MCF 10A (cell line): ENCODE data around the gene BCAM. TPM values are rescaled to one million over a fixed set of nuclear protein-coding genes. Genes with fewer than 3 reads are reported as not detected.

ENCODE experiments used
- BruUV-seq: library from RNA; stranded (reverse); fragments of 400-500 nt; replicated peaks from 2 replicates; lab custom pipeline; 2021; lab: Mats Ljungman, UMichigan
- CTCF ChIA-PET: fragments of 300-600 bp; sonication (Branson Sonifier 250); formaldehyde crosslinking; extraction: SDS; loops from one replicate; lab custom pipeline; 2021; ENCODE audit warnings: antibody characterized with exemption, inconsistent platforms; lab: Yijun Ruan, JAX
- POLR2A ChIA-PET: fragments of 300-600, 350-650 bp; sonication (Branson Sonifier 250); formaldehyde crosslinking; extraction: SDS; loops from one replicate; lab custom pipeline; 2020; ENCODE audit warnings: antibody characterized with exemption, inconsistent platforms; lab: Yijun Ruan, JAX
- DNase-seq: peaks from one replicate; pipeline ENCODE4 v3.0.0-alpha.2; 2018; ENCODE audit not compliant: unreplicated experiment
- H3K27ac Mint-ChIP-seq: one replicate; pipeline ENCODE4 v1.8.0; 2022; ENCODE audit warnings: mild to moderate bottlenecking, low read depth, mixed read lengths; ENCODE audit not compliant: unreplicated experiment
- H3K27me3 Mint-ChIP-seq: one replicate; pipeline ENCODE4 v1.8.0; 2022; ENCODE audit warnings: mixed read lengths; ENCODE audit not compliant: insufficient read depth, unreplicated experiment
- H3K36me3 Mint-ChIP-seq: one replicate; pipeline ENCODE4 v1.8.0; 2022; ENCODE audit warnings: mild to moderate bottlenecking, moderate library complexity, mixed read lengths; ENCODE audit not compliant: insufficient read depth, unreplicated experiment
- H3K4me1 Mint-ChIP-seq: one replicate; pipeline ENCODE4 v1.8.0; 2022; ENCODE audit warnings: mixed read lengths; ENCODE audit not compliant: insufficient read depth, unreplicated experiment
- H3K4me3 Mint-ChIP-seq: one replicate; pipeline ENCODE4 v1.8.0; 2022; ENCODE audit warnings: mild to moderate bottlenecking, moderate library complexity, mixed read lengths; ENCODE audit not compliant: unreplicated experiment
- H3K9me3 Mint-ChIP-seq: one replicate; pipeline ENCODE4 v1.8.0; 2022; ENCODE audit warnings: mixed read lengths; ENCODE audit not compliant: unreplicated experiment
- intact Hi-C: fragments of 100-400 bp; cut with micrococcal nuclease; formaldehyde crosslinking; loops from 2 replicates; pipeline ENCODE4 v1.14.1; 2022
- total RNA-seq: library from RNA; stranded (reverse); gene quantifications from 2 replicates; pipeline ENCODE4 v1.2.3, GENCODE V29; 2022
- TF ChIP-seq, protein P1 (sequence below): fragments of 200-600 bp; IDR thresholded peaks from one replicate; pipeline ENCODE4 v1.8.0; 2022; ENCODE audit warnings: antibody characterized with exemption, mild to moderate bottlenecking; ENCODE audit not compliant: unreplicated experiment

Gene BCAM
- total RNA-seq, 1 experiment from 2014 or later, result 5.0 TPM

- no peak for DNase-seq
- Mint-ChIP-seq H3K4me1 (no peaks in the 10 kb centered on the region), H3K27me3 (no peaks in the 10 kb centered on the region), H3K9me3 (no peaks in the 10 kb centered on the region), H3K4me3 (no peak overlapping the region), H3K27ac (no peak overlapping the region), H3K36me3 (peaks cover 29% of the 10 kb centered on the region)
- intact Hi-C loops, result no loop called here
- ChIA-PET POLR2A (no interaction called here), CTCF (interaction anchor here (2.8 to 3.9 kb wide), 2 partner anchors 13 to 73 kb away, joined by 8 to 27 read pairs; no protein-coding TSS in a partner anchor)
- no TSS peak for BruUV-seq
- TF ChIP-seq, protein P1, sequence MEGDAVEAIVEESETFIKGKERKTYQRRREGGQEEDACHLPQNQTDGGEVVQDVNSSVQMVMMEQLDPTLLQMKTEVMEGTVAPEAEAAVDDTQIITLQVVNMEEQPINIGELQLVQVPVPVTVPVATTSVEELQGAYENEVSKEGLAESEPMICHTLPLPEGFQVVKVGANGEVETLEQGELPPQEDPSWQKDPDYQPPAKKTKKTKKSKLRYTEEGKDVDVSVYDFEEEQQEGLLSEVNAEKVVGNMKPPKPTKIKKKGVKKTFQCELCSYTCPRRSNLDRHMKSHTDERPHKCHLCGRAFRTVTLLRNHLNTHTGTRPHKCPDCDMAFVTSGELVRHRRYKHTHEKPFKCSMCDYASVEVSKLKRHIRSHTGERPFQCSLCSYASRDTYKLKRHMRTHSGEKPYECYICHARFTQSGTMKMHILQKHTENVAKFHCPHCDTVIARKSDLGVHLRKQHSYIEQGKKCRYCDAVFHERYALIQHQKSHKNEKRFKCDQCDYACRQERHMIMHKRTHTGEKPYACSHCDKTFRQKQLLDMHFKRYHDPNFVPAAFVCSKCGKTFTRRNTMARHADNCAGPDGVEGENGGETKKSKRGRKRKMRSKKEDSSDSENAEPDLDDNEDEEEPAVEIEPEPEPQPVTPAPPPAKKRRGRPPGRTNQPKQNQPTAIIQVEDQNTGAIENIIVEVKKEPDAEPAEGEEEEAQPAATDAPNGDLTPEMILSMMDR, result no peak
Observed at GRCh38 chr19:44796701-44797115, 12.2 kb upstream of the BCAM start.

DNA sequence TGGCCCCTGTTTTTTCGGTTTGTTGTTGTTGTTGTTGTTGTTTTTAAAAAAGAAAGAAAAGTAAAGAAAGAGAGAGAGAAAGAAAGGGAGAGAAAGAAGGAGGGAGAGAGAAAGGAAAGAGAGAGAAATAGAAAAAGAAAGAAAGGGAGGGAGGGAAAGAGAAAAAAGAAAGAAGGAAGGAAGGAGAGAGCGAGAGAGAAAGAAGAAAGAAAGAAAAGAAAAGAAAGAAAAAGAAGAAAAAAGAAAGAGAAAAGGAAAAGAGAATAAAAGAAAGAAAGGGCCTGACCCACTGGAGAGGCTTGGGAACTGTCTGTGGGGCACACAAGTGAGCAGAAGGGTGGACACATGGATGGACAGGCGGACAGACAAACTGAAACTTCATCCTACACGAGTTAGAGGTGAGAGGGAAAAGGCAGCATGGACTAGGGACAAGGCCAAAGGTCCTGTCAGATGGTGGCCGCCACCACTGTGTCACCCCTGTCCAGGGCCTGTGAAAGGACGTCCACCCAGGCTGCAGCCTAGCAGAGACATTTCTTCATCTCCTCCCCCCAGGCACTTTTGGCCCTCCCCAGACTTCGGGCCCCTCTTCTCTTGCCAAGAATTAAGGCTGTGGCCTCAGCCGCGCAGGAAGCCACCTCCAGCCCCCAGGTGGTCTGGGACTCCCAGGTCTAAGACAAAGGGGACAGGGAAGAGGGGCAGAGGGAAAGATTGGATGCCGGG, 9.1 kb upstream of the BCAM start:
- H3K27me3 Mint-ChIP-seq, result no peaks in the 10 kb centered on the region
- ChIA-PET CTCF (interaction anchor here (0.5 to 2.4 kb wide), 3 partner anchors 76 to 459 kb away, joined by 3 to 8 read pairs (median 3); no protein-coding TSS in a partner anchor), POLR2A (interaction anchor here (0.6 to 1.2 kb wide), 2 partner anchors 10 to 45 kb away, joined by 3 to 5 read pairs; no protein-coding TSS in a partner anchor)
- intact Hi-C loops, result loop anchor here (2.0 kb wide), 1 partner anchor 45 kb away; no protein-coding TSS in a partner anchor
- DNase-seq, result no peak
- no TSS peak for BruUV-seq
- H3K4me1 Mint-ChIP-seq, result no peaks in the 10 kb centered on the region
- no peak overlapping the region for H3K4me3 Mint-ChIP-seq
- H3K27ac Mint-ChIP-seq, result no peak overlapping the region
- TF ChIP-seq, protein P1, result no peak
- peaks cover 22% of the 10 kb centered on the region for H3K36me3 Mint-ChIP-seq
- no peaks in the 10 kb centered on the region for H3K9me3 Mint-ChIP-seq

DNA sequence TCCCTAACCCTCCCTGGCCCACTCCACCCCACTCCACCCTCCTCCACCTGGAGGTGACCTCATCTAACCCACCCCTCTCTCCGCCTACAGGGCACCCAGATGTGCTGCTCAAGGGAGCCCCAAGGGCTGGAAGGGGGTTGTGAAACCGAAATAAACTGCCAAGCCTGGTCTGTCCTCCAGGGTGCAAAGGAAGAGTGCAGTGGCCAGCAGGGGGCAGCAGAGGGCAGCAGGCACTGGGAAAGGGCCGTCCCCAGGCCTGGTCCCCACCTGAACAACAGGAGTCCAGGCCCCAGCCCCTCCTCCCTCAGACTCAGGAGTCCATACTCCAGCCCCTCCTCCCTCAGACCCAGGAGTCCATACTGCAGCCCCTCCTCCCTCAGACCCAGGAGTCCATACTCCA, 8.4 kb upstream of the BCAM start:
- ChIA-PET CTCF (no interaction called here), POLR2A (no interaction called here)
- BruUV-seq, result no TSS peak
- Mint-ChIP-seq H3K36me3 (peaks cover 19% of the 10 kb centered on the region), H3K27me3 (no peaks in the 10 kb centered on the region), H3K9me3 (no peaks in the 10 kb centered on the region), H3K4me3 (no peak overlapping the region), H3K27ac (no peak overlapping the region), H3K4me1 (no peaks in the 10 kb centered on the region)
- intact Hi-C loops, result loop anchor here (2.0 kb wide), 1 partner anchor 44 kb away; no protein-coding TSS in a partner anchor
- TF ChIP-seq, protein P1, result peak; percentile 95
- peak; percentile 84 for DNase-seq
